Heart left ventricle (tissue), 16 donors: ENCODE measurements around the gene TCFL5. TPM values are rescaled to one million over a fixed set of nuclear protein-coding genes. Genes with fewer than 3 reads are reported as not detected.

Experiments used
- ATAC-seq, 4 donors: fragments of 200-7000 bp; cut with Tn5 transposase; one replicate each; pipeline ENCODE4 v1.9.1; 2020 to 2022; ENCODE audit warnings: moderate library complexity in 4 of 4, mild to moderate bottlenecking in 3 of 4, moderate number of reproducible peaks in 1 of 4
- DNase-seq, 5 donors: peaks; one replicate each; pipeline ENCODE4 v3.0.0-alpha.2; 2020
- H3K27ac ChIP-seq, 12 donors: fragments of 200-600 bp; sonication (generic) in 4 of 12; one replicate each; pipeline versions ENCODE4 v1.5.0 to v1.8.0; 2016 to 2022; ENCODE audit warnings: mild to moderate bottlenecking in 2 of 12
- H3K27me3 ChIP-seq, 9 donors: fragments of 200-600 bp; sonication (generic) in 2 of 9; one replicate each; pipeline versions ENCODE4 v1.5.1 to v1.8.0; 2016 to 2022; ENCODE audit warnings: mild to moderate bottlenecking in 3 of 9
- H3K36me3 ChIP-seq, 9 donors: fragments of 200-600 bp; sonication (generic) in 2 of 9; one replicate each; pipeline versions ENCODE4 v1.5.0 to v1.8.0; 2018 to 2022; ENCODE audit warnings: mild to moderate bottlenecking in 2 of 9
- H3K4me1 ChIP-seq, 12 donors: fragments of 200-600 bp; sonication (generic) in 4 of 12; one replicate each; pipeline versions ENCODE4 v1.5.0 to v1.8.0; 2016 to 2022; ENCODE audit warnings: mild to moderate bottlenecking in 3 of 12
- H3K4me3 ChIP-seq, 12 donors: fragments of 200-600 bp; sonication (generic) in 4 of 12; one replicate each; pipeline versions ENCODE4 v1.5.0 to v1.8.0; 2017 to 2022; ENCODE audit warnings: mild to moderate bottlenecking in 9 of 12, moderate library complexity in 4 of 12
- H3K9me3 ChIP-seq, 12 donors: fragments of 200-600 bp; sonication (generic) in 4 of 12; one replicate each; pipeline versions ENCODE4 v1.5.0 to v1.8.0; 2016 to 2022; ENCODE audit warnings: mild to moderate bottlenecking in 1 of 12
- POLR2A ChIP-seq, 2 donors: fragments of 450-650 bp; IDR thresholded peaks; one replicate each; pipeline ENCODE4 v1.6.1; 2017; ENCODE audit warnings: antibody characterized with exemption in 2 of 2, mild to moderate bottlenecking in 2 of 2, moderate library complexity in 2 of 2
- WGBS, 4 donors: extraction: QIAGEN DNeasy Blood & Tissue Kit in 2 of 4; methylation state at CpG; one replicate each; pipeline versions ENCODE4 v1.1.5 to v1.1.7; 2013 to 2018; 5-methylcytosine and 5-hydroxymethylcytosine counted together
- intact Hi-C, 10 donors: fragments of 100-400 bp; cut with DNase I; formaldehyde crosslinking; loops; one replicate each; pipeline versions ENCODE4 v1.11.1 to v1.14.2; 2022
- polyA plus RNA-seq, 2 donors: library from polyadenylated mRNA; stranded (reverse); fragments of 200-250 nt; gene quantifications; one replicate each; pipeline ENCODE4 v1.2.3, GENCODE V29; 2013
- total RNA-seq, 9 donors: library from RNA; depleted of rRNA in 2 of 9; stranded (reverse); fragments of >200 nt in 2 of 9; fragmentation: NEBNext Ultra II Directional in 3 of 9; extraction: Animal tissue kit (Norgen Biotek cat#: 25700) in 3 of 9; gene quantifications; one replicate each; pipeline versions ENCODE4 v1.1.0 to v1.2.4, GENCODE V29; 2016 to 2023
- TF ChIP-seq, protein P1 (sequence below), 12 donors: fragments of 200-600 bp; sonication (generic) in 4 of 12; IDR thresholded peaks; one replicate each; pipeline versions ENCODE4 v1.5.0 to v1.8.0; 2018 to 2022; ENCODE audit warnings: antibody characterized with exemption in 12 of 12, mild to moderate bottlenecking in 5 of 12
- donor health status: ischemic (EF 13 %, LVEDD 7.1; RV severe dilation, severe dysfunction).
- donor health status: healthy with polysubstance abuse.
- donor health status: DM: no; HTN: yes; CAD: no.
- donor health status: DM: no; HTN: no; CAD: no.
- donor health status: ischemic (EF 25% LVEDD 6.9; RV normal size, moderate dysfunction).
- donor health status: ischemic (EF 25% LVEDD 5.7; RV mildly dilated, moderate dysfunction).
- donor health status: healthy.
- donor health status: DM: yes; HTN: yes; CAD: no.
- donor health status: ischemic (EF 35%, LVEDD 5.7; RV mildly dilated, moderate dysfunction).
- donor health status: nonischemic (EF 11% LVEDD 7.7; RV severe dilation, severe dysfunction).
- donor health status: DM: yes; HTN: yes; CAD: no.
- donor health status: PGD.
- donor health status: ischemic (EF 29% LVEDD 5.4; RV normal size, mild dysfunction).
- donor health status: nonischemic (EF 23%, LVEDD 6.1; RV moderate dilation, normal function).

TCFL5 gene
- total and polyA plus RNA-seq, 11 donors: 2.5 to 8.2 (median 5.9) TPM

- H3K27ac ChIP-seq: peak overlapping the region; percentile 14 to 96 (median 85)
- DNase-seq (no peak), ATAC-seq (no peak)
- intact Hi-C loops: loop anchor here in 9 of 10 donors (5.0 to 10.0 kb wide), 9 partner anchors 126 to 491 kb away; partner anchors contain the start of genes ADRM1 (in 2 of the 9) and CABLES2 (in 2 of the 9)
- peak overlapping the region in 10 of 12 donors; percentile 28 to 94 (median 42) for H3K4me3 ChIP-seq
- H3K4me1 ChIP-seq: peaks cover 4 to 50% (median 23%) of the 10 kb centered on the region in 12 donors
- TF ChIP-seq, protein P1, sequence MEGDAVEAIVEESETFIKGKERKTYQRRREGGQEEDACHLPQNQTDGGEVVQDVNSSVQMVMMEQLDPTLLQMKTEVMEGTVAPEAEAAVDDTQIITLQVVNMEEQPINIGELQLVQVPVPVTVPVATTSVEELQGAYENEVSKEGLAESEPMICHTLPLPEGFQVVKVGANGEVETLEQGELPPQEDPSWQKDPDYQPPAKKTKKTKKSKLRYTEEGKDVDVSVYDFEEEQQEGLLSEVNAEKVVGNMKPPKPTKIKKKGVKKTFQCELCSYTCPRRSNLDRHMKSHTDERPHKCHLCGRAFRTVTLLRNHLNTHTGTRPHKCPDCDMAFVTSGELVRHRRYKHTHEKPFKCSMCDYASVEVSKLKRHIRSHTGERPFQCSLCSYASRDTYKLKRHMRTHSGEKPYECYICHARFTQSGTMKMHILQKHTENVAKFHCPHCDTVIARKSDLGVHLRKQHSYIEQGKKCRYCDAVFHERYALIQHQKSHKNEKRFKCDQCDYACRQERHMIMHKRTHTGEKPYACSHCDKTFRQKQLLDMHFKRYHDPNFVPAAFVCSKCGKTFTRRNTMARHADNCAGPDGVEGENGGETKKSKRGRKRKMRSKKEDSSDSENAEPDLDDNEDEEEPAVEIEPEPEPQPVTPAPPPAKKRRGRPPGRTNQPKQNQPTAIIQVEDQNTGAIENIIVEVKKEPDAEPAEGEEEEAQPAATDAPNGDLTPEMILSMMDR (IDR thresholded peaks at IDR 0.05): no peak
- no peak for TF ChIP-seq POLR2A (IDR thresholded peaks at IDR 0.05)
- no peaks in the 10 kb centered on the region for H3K9me3 ChIP-seq
- H3K36me3 ChIP-seq: peaks cover 0 to 14% (median 8%) of the 10 kb centered on the region in 9 donors
- 17 to 74% (median 62%) methylated on average over 1 to 7 of the region's 7 CpGs for WGBS, 4 donors
- H3K27me3 ChIP-seq: no peaks in the 10 kb centered on the region
These were observed 67.9 kb downstream of the TCFL5 start for GRCh38 chr20:62793757-62794006.

- Histone ChIP-seq H3K4me3 (peak overlapping the region in 4 of 12 donors; percentile 36 to 52 (median 50)), H3K9me3 (no peaks in the 10 kb centered on the region), H3K27ac (peak overlapping the region; percentile 14 to 96 (median 85)), H3K36me3 (peaks cover 0 to 8% (median 3%) of the 10 kb centered on the region in 9 donors), H3K4me1 (peaks cover 4 to 50% (median 23%) of the 10 kb centered on the region in 12 donors), H3K27me3 (no peaks in the 10 kb centered on the region)
- intact Hi-C loops: loop anchor here in 9 of 10 donors (5.0 to 10.0 kb wide), 9 partner anchors 126 to 491 kb away; partner anchors contain the start of genes ADRM1 (in 2 of the 9) and CABLES2 (in 2 of the 9)
- ATAC-seq: no peak
- no peak for DNase-seq
- 88 to 95% (median 90%) methylated on average over 14 to 22 of the region's 22 CpGs for WGBS, 4 donors
- TF ChIP-seq POLR2A (IDR thresholded peaks at IDR 0.05): no peak
- TF ChIP-seq, protein P1 (IDR thresholded peaks at IDR 0.05): no peak
These were observed 68.5 kb downstream of the TCFL5 start for GRCh38 chr20:62792940-62793756.

DNA sequence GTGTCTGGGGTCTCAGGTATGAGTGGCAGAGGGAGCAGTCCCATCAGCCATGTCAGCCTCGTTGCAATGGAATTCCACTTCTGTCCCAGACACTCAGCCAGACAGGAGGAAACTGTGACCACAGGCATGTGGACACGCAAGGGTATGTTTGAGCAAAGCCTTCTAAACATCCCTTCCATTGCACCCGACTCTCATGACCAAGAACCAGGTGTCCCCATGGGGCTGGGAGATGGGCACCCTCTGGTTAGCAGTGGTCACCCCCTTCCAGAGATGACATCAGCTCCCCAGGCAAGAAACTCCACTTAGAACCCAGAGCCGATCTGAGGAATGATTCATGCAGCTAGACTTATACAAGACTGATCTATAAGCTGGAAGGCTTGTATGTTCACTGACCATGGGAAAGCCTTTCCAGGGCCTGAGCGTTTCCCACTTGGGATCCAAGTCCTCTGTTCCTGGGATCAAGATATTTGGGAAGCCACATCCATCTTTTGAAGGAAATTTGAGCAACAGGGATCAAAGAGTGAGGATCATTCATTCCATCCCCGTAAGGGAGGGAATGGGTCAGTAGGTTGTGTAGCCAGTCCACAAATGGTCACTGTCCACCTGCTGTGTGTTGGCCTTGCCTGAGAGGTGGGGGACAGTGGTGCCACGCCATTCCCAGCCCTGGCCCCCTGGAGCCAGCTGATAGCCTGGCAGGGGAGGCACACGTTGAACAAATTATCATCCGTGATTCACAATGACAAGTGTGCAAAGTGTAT is 69.3 kb downstream of the TCFL5 start:
- ATAC-seq (no peak), DNase-seq (no peak)
- intact Hi-C loops: loop anchor here in 9 of 10 donors (5.0 to 10.0 kb wide), 9 partner anchors 125 to 490 kb away; partner anchors contain the start of genes ADRM1 (in 2 of the 9) and CABLES2 (in 2 of the 9)
- Histone ChIP-seq H3K4me1 (peaks cover 4 to 44% (median 20%) of the 10 kb centered on the region in 12 donors), H3K9me3 (no peaks in the 10 kb centered on the region), H3K36me3 (peaks cover 0 to under 1% (median 0%) of the 10 kb centered on the region in 9 donors), H3K4me3 (no peak overlapping the region), H3K27me3 (no peaks in the 10 kb centered on the region), H3K27ac (no peak overlapping the region)
- no peak for TF ChIP-seq POLR2A (IDR thresholded peaks at IDR 0.05)
- TF ChIP-seq, protein P1 (IDR thresholded peaks at IDR 0.05): no peak
- WGBS, 4 donors: 70 to 82% (median 77%) methylated on average over 8 to 9 of the region's 9 CpGs
